Spleen (tissue), 7 donors: ENCODE results near the gene UBE2D3.

ENCODE experiments used
- CTCF ChIP-seq, 11 experiments: fragments of 200-600 bp in 7 of 11; fragments of 450-650 bp in 4 of 11; sonication (generic) in 4 of 11; IDR thresholded peaks in 8 of 11; conservative IDR thresholded peaks in 3 of 11; 1 replicate in 7 of 11; 2 replicates in 4 of 11; pipeline versions ENCODE4 v1.4.0 to v1.8.0; 2016 to 2021; ENCODE audit warnings: antibody characterized with exemption in 11 of 11, inconsistent platforms in 4 of 11, mild to moderate bottlenecking in 1 of 11
- POLR2A ChIP-seq, 3 donors: fragments of 450-650 bp; IDR thresholded peaks; one replicate each; pipeline ENCODE4 v1.5.1; 2017; ENCODE audit warnings: antibody characterized with exemption in 3 of 3, mild to moderate bottlenecking in 1 of 3
- POLR2AphosphoS5 ChIP-seq, 3 donors: sonication (generic); formaldehyde crosslinking; IDR thresholded peaks; one replicate each; pipeline ENCODE4 v1.5.1; 2017; ENCODE audit warnings: antibody characterized with exemption in 3 of 3
- donor health status: DM: no; HTN: no; CAD: no; lungs with moderate emphysema.
- donor health status: DM: no; HTN: no; CAD: no.
- donor health status: DM: no; HTN: no; CAD: no.

- TF ChIP-seq CTCF (IDR thresholded peaks at IDR 0.05 in 8 of 11, conservative IDR thresholded peaks at IDR 0.05 in 3 of 11) (no peak), POLR2A (IDR thresholded peaks at IDR 0.05) (no peak), POLR2AphosphoS5 (IDR thresholded peaks at IDR 0.05) (peak in 1 of 3 donors; percentile 12)
Observed at GRCh38 chr4:102751941-102752340, 75.4 kb downstream of the UBE2D3 start.
